T1000 (cell line): ENCODE results near the gene ETHE1.
A peak's percentile ranks its signal among the peaks of the same experiment; 100 is the strongest.
"Not testable (repeated sequence)": the region's sequence is repeated elsewhere in the genome, so short reads cannot be mapped to it uniquely, and the experiment has no call there.

Experiments used
- DNase-seq: peaks from one replicate; lab custom pipeline; 2025; ENCODE audit warnings: mixed read lengths; lab: John Stamatoyannopoulos, UW

Gene ETHE1

GRCh38 chr19:43551399-43552197 is 24.6 kb upstream of the ETHE1 start:
- no peak for DNase-seq

GRCh38 chr19:43548706-43549105 is 21.7 kb upstream of the ETHE1 start:
- no peak for DNase-seq

- DNase-seq, result not testable (repeated sequence)
Observed at GRCh38 chr19:43547926-43548325, 20.9 kb upstream of the ETHE1 start.

GRCh38 chr19:43546581-43546980 is 19.6 kb upstream of the ETHE1 start:
- no peak for DNase-seq

- no peak for DNase-seq
Observed at GRCh38 chr19:43545981-43546380, 19.0 kb upstream of the ETHE1 start.

- no peak for DNase-seq
Observed at GRCh38 chr19:43545276-43545675, 18.3 kb upstream of the ETHE1 start.

GRCh38 chr19:43544077-43544476 is 17.1 kb upstream of the ETHE1 start:
- no peak for DNase-seq

- no peak for DNase-seq
Observed at GRCh38 chr19:43541920-43542650, 15.1 kb upstream of the ETHE1 start.

GRCh38 chr19:43540381-43540780 is 13.4 kb upstream of the ETHE1 start:
- DNase-seq, result no peak

GRCh38 chr19:43538922-43539321 is 11.9 kb upstream of the ETHE1 start:
- no peak for DNase-seq

- no peak for DNase-seq
Observed at GRCh38 chr19:43534816-43535761, 8.1 kb upstream of the ETHE1 start.

- no peak for DNase-seq
Observed at GRCh38 chr19:43534305-43534815, 7.4 kb upstream of the ETHE1 start.

GRCh38 chr19:43533546-43534304 is 6.7 kb upstream of the ETHE1 start:
- DNase-seq, result peak; percentile 97

GRCh38 chr19:43532962-43533545 is 6.1 kb upstream of the ETHE1 start, which contains the start of gene ZNF575:
ZNF575 (plus strand) TSS chr19:43533188; CDS start chr19:43534423, 1,235 bp downstream.
- peak; percentile 78 for DNase-seq

- peak; percentile 53 for DNase-seq
Observed at GRCh38 chr19:43532571-43532961, 5.6 kb upstream of the ETHE1 start.

GRCh38 chr19:43527860-43528622 is 1.0 kb upstream of the ETHE1 start:
- DNase-seq, result no peak

- DNase-seq, result no peak
Observed at GRCh38 chr19:43525836-43526771, 897 bp downstream of the ETHE1 start.

GRCh38 chr19:43524922-43525835 is 1.8 kb downstream of the ETHE1 start:
- DNase-seq, result no peak
